Rectal smooth muscle tissue (tissue), 1 donor: ENCODE data around the gene AIF1L.

Source experiments
- H3K27ac ChIP-seq: one replicate; pipeline ENCODE4 v1.7.0; 2013; ENCODE audit warnings: low read depth, low read length, inconsistent platforms
- H3K27me3 ChIP-seq: one replicate; pipeline ENCODE4 v1.7.0; 2013; ENCODE audit warnings: low read length; ENCODE audit not compliant: control insufficient read depth, insufficient read depth
- H3K36me3 ChIP-seq: one replicate; pipeline ENCODE4 v1.7.0; 2013; ENCODE audit warnings: low read length; ENCODE audit not compliant: control insufficient read depth, insufficient read depth
- H3K4me1 ChIP-seq: one replicate; pipeline ENCODE4 v1.7.0; 2013; ENCODE audit warnings: low read length; ENCODE audit not compliant: control insufficient read depth, insufficient read depth
- H3K4me3 ChIP-seq: one replicate; pipeline ENCODE4 v1.7.0; 2013; ENCODE audit warnings: low read length
- H3K9ac ChIP-seq: one replicate; pipeline ENCODE4 v1.7.0; 2013; ENCODE audit warnings: low read length

AIF1L gene

GRCh38 chr9:131082774-131083512, 13.4 kb upstream of the AIF1L start:
- no peak overlapping the region for H3K9ac ChIP-seq
- H3K27ac ChIP-seq: no peak overlapping the region
- no peaks in the 10 kb centered on the region for H3K36me3 ChIP-seq
- H3K4me1 ChIP-seq: no peaks in the 10 kb centered on the region
- no peaks in the 10 kb centered on the region for H3K27me3 ChIP-seq
- no peak overlapping the region for H3K4me3 ChIP-seq

DNA sequence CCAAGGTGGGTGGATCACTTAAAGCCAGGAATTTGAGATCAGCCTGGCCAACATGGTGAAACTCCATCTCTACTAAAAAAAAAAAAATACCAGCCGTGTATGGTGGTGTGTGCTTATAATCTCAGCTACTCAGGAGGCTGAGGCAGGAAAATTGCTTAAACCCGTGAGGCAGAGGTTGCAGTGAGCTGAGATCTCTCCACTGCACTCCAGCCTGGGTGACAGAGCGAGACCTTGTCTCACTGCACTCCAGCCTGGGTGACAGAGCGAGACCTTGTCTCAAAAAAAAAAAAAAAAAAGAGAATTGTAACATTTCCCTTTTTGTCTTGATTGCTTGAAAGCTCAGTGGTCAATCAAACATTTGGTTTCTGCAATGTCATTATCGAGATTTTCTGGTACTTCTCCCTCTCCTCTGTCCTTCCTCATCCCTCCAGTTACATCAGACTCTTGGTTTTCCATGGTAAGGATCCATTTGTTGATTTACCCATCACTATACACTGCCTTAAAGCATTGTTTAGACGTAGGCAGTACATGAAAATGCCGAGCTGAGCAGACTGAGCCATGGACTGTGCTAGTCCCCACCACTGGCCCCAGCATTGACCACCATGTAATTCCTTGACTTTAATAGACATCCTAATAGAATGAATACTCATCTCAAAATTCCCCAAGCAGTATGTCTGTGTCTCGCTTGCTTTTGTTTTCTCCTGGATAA, 11.5 kb upstream of the AIF1L start:
- no peak overlapping the region for H3K27ac ChIP-seq
- H3K9ac ChIP-seq: no peak overlapping the region
- no peaks in the 10 kb centered on the region for H3K4me1 ChIP-seq
- no peaks in the 10 kb centered on the region for H3K27me3 ChIP-seq
- no peaks in the 10 kb centered on the region for H3K36me3 ChIP-seq
- H3K4me3 ChIP-seq: no peak overlapping the region

GRCh38 chr9:131085370-131086122, 10.8 kb upstream of the AIF1L start:
- H3K9ac ChIP-seq: no peak overlapping the region
- no peaks in the 10 kb centered on the region for H3K27me3 ChIP-seq
- H3K4me1 ChIP-seq: no peaks in the 10 kb centered on the region
- no peaks in the 10 kb centered on the region for H3K36me3 ChIP-seq
- H3K27ac ChIP-seq: no peak overlapping the region
- H3K4me3 ChIP-seq: no peak overlapping the region

GRCh38 chr9:131087354-131087893, 8.9 kb upstream of the AIF1L start:
- Histone ChIP-seq H3K4me1 (no peaks in the 10 kb centered on the region), H3K27ac (no peak overlapping the region), H3K27me3 (no peaks in the 10 kb centered on the region)

DNA sequence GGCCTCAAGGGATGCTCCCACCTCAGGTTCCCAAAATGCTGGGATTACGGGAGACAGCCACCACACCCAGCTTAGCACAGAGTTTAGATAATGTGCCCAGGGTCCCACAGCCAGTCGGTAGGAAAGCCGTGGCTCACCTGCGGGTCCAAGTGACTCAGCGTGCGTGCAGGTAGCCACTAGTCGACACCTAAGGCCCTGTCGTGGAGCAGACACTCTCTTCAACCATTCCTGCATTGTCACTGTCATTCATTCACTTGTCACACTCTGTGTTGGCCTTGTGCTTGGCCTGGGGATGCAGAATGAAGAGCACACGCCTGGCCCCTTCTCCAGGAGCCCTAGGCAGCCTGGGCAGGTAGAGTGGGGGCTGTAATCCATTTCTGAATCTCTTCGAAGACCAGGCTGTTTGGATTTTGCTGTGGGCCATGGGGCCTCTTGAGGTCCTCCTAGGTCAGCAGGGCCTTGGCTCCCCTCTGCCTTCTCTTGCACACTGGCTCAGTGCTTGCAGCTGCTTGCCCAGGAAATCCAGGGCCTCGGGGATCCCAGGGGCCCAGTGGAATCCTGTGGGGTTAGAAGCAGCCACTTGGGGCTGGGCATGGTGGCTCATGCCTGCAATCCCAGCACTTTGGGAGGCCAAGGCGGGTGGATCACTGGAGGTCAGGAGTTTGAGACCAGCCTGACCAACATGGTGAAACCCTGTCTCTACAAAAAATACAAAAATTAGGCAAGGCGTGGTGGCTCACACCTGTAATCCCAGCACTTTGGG, 6.1 kb upstream of the AIF1L start:
- Histone ChIP-seq H3K4me3 (no peak overlapping the region), H3K9ac (no peak overlapping the region), H3K27me3 (peaks cover 14% of the 10 kb centered on the region), H3K36me3 (no peaks in the 10 kb centered on the region), H3K4me1 (no peaks in the 10 kb centered on the region), H3K27ac (no peak overlapping the region)

More at GRCh38 chr9:131087354-131087893, 8.9 kb upstream of the AIF1L start:
- Histone ChIP-seq H3K4me3 (no peak overlapping the region), H3K9ac (no peak overlapping the region), H3K36me3 (no peaks in the 10 kb centered on the region)

DNA sequence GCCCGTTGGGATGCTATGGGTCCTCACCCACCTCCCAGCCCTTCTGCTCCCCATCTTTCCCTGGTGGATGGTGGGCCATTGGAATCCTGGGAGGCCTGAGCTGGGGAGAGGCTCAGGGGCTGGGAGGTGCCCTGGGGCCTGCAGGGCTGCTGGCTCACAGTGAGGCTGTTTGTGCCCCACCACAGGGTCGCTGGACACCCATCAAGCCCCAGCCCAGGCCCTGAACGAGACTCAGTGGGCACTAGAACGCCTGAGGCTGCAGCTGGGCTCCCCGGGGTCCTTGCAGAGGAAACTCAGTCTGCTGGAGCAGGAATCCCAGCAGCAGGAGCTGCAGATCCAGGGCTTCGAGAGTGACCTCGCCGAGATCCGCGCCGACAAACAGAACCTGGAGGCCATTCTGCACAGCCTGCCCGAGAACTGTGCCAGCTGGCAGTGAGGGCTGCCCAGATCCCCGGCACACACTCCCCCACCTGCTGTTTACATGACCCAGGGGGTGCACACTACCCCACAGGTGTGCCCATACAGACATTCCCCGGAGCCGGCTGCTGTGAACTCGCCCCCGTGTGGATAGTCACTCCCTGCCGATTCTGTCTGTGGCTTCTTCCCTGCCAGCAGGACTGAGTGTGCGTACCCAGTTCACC, 4.9 kb upstream of the AIF1L start:
- H3K27ac ChIP-seq: no peak overlapping the region
- H3K4me3 ChIP-seq: no peak overlapping the region
- H3K36me3 ChIP-seq: no peaks in the 10 kb centered on the region
- peaks cover 17% of the 10 kb centered on the region for H3K27me3 ChIP-seq
- H3K9ac ChIP-seq: no peak overlapping the region
- no peaks in the 10 kb centered on the region for H3K4me1 ChIP-seq

DNA sequence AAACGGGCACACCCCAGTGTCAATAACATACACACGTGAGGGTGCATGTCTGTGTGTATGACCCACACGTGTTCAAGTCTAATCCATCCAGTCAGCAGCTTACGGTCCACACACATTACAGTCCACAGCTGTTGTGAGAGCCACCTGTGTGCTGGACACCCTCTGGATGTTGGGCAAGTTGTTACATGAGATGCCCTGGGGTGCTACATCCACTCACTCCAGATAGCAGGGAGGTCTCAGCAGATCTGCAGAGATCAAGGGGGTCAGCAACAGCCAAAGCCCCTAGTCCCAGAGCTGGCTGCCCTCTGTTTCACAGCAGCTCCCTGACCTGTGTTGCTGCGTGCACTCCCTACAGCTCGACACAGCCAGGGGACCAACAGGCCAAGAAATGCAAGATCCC, 4.3 kb upstream of the AIF1L start:
- Histone ChIP-seq H3K36me3 (no peaks in the 10 kb centered on the region), H3K4me1 (no peaks in the 10 kb centered on the region), H3K9ac (no peak overlapping the region), H3K27me3 (peaks cover 17% of the 10 kb centered on the region), H3K27ac (no peak overlapping the region), H3K4me3 (no peak overlapping the region)

DNA sequence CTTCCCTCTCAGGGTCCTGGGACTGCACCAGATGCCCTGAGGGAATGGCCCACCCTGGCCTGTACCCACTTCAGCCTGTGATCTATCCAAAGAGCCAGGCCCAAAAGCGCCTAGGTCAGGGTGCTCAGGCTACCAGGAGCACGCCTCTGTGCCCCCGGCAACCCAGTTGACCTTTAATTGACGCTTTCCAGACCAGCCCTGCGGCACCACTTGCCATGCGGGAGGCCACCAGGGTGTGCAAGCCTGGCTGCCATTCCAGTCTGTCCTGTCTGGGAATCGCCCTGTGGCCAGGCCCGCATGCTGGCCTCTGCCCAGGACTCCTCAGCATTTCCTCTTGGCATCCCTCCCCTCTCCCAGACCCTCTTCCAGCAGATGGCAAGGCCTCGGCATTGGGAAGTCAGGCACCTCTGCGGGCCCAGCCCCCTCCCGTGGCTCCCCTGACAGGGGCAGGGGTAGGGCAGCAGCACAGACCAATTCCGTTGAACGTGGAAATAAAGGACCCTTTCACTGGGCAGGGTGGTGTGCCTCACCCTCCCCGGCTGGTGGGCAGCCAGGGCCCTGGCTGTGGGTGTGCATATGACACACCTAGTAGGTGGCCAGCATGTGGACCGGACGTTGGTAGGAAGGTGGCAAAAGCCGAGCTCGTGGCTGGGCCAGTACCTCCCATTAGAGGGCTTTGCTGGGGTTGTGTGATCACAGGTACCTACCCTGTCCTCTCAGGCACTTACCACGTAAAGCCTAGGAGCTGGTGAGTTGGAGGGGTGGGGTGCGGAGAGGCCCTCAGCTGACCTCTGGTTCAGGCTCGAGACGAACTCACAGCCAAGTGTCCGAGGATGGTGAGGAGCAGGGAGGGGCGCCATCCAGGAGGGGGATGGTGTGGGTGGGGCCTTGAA, 3.5 kb upstream of the AIF1L start:
- Histone ChIP-seq H3K4me1 (no peaks in the 10 kb centered on the region), H3K4me3 (no peak overlapping the region), H3K36me3 (no peaks in the 10 kb centered on the region), H3K27me3 (peaks cover 17% of the 10 kb centered on the region), H3K27ac (no peak overlapping the region), H3K9ac (no peak overlapping the region)

DNA sequence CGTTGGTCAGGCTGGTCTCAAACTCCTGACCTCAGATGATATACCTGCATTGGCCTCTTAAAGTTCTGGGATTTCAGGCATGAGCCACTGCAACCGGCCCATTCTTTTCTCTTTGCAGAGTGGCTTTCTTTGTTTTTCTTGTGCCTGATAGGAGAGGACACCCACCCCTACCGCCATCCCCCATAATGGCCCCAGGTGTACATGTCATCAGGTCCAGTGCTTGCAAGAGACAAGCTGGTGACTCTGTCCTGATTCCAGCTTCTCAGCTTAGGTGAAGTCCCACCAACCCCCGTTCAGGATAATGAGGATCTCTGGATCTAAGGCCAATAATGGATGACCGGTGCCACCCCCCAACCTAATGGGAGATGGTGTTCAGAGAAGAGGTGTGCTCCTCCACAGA, 2.3 kb upstream of the AIF1L start:
- Histone ChIP-seq H3K27me3 (peaks cover 17% of the 10 kb centered on the region), H3K4me1 (no peaks in the 10 kb centered on the region), H3K27ac (no peak overlapping the region), H3K9ac (no peak overlapping the region), H3K36me3 (no peaks in the 10 kb centered on the region), H3K4me3 (no peak overlapping the region)

GRCh38 chr9:131094622-131095021, 1.7 kb upstream of the AIF1L start:
- Histone ChIP-seq H3K27me3 (peaks cover 17% of the 10 kb centered on the region), H3K36me3 (no peaks in the 10 kb centered on the region), H3K9ac (no peak overlapping the region), H3K27ac (no peak overlapping the region), H3K4me1 (no peaks in the 10 kb centered on the region), H3K4me3 (no peak overlapping the region)
